HG03457 (cell line): Measurements from ENCODE around the gene ZC3H4.

ENCODE experiments used
- ATAC-seq: cut with Tn5 transposase; IDR thresholded peaks from one replicate; pipeline ENCODE4 v1.9.1; 2021; ENCODE audit warnings: moderate number of reproducible peaks; ENCODE audit not compliant: unreplicated experiment

ZC3H4 gene

GRCh38 chr19:47134545-47134944 lies 21.0 kb upstream of the ZC3H4 start:
- no peak for ATAC-seq

DNA sequence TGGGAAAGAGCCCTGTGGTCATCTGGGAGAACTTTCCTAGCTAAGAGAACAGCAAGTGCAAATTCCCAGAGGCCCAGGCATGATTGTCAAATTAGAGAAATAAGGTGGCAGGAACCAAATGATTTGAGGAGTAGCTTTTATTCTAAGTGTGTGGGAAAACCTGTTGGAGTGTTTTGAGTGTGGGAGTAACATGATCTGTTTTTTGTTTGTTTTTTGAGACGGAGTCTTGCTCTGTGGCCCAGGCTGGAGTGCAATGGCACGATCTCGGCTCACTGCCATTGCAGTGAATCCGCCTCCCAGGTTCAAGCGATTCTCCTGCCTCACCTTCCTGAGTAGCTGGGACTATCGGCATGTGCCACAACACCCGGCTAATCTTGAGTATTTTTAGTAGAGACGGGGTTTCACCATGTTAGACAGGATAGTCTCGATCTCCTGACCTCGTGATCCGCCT lies 19.5 kb upstream of the ZC3H4 start:
- ATAC-seq, result no peak

- ATAC-seq, result no peak
These were observed 18.7 kb upstream of the ZC3H4 start for GRCh38 chr19:47132194-47132852.

GRCh38 chr19:47130589-47131227 lies 17.1 kb upstream of the ZC3H4 start, which contains the start of gene SAE1:
Gene SAE1, plus strand, starts transcription at chr19:47130835. Its CDS starts 96 bp downstream, at chr19:47130931.
- ATAC-seq, result peak; percentile 67

DNA sequence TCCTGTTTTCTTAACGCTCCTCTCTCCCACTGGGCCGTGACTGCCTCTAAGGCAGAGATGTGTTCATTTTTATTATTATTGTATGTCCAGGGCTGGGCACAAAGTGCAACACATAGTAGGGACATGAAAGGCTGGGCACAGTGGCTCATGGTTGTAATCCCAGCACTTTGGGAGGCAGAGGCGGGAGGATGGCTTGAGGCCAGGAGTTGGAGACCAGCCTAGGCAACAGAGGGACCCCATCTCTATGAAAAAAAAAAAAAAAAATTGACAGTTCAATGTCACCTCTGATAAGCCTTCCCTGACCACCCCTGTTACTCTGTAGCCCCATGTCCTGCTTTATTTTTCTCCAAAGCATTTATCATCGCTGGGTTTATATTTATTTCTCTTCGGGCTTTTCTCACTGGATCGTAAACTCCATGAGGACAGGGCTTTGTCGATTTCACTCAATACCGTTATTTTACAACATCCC lies 16.6 kb upstream of the ZC3H4 start:
- no peak for ATAC-seq

DNA sequence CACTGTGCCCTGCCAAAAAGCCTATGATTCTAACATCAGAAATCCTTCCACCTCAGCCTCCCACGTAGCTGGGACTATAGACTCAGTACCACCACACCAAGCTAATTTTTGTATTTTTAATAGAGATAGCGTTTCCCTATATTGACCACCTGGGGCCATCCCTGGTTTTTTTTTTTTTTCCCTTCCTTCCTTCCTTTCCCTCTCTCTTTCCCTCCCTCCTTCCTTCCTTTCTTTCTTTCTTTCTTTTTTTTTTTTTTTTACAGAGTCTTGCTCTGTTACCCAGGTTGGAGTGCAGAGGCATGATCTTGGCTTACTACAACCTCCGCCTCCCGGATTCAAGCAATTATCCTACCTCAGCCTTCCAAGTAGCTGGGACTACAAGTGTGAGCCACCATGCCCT lies 16.0 kb upstream of the ZC3H4 start:
- ATAC-seq, result no peak

DNA sequence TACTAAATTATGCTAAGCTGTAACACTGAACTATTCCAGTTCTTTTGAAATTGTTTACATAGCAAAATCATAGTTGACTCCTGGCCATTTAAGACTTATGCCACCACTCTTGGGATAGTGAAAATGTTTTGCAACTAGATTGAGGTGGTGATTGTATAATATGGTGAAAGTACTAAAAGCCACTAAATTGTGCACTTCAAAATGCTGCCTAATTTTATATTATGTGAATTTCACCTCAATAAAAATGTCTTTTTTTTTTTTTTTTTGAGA lies 12.0 kb upstream of the ZC3H4 start:
- no peak for ATAC-seq

- no peak for ATAC-seq
These were observed 11.5 kb upstream of the ZC3H4 start for GRCh38 chr19:47124937-47125668.

- ATAC-seq, result no peak
These were observed 9.8 kb upstream of the ZC3H4 start for GRCh38 chr19:47123406-47123805.

DNA sequence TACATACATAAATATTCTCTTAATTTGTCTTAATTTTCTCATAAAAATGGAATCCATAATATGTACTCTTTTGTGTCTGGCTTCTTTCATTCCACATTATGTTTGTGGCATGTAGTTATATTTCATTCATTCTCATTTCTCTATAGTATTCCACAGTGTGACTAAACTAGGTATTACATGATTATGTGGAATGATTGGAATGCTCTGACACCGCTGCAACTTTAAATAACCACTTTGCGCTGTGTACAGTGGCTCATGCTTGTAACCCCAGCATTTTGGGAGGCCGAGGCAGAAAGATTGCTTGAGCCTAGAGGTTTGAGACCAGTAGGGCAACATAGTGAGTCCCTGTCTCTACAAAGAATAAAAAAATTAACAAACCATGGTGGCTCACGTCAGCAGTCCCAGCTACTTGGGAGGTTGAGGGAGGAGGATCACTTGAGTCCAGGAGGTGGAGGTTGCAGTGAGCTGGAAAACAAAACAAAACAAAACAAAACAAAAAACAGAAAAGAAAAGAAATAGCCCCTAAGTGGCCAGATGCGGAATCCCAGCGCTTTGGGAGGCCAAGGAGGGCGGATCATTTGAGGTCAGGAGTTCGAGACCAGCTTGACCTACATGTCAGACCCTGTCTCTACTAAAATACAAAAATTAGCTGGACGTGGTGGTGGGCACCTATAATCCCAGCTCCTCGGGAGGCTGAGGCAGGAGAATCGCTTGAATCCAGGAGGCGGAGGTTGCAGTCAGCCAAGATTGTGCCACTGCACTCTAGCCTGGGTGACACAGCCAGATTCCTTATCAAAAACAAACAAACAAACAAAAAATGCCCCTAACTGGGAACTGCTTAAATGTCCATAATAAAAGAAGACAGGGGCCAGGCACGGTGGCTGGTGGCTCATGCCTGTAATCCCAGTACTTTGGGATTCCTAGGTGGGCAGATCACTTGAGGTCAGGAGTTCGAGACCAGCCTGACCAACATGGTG lies 9.1 kb upstream of the ZC3H4 start:
- ATAC-seq, result no peak

GRCh38 chr19:47120470-47121067 lies 7.0 kb upstream of the ZC3H4 start:
- ATAC-seq, result no peak

GRCh38 chr19:47113850-47114651 lies 475 bp upstream of the ZC3H4 start:
- ATAC-seq, result no peak

GRCh38 chr19:47112166-47112996 lies 1.2 kb downstream of the ZC3H4 start:
- ATAC-seq, result peak; percentile 5

- ATAC-seq, result no peak
These were observed 1.9 kb downstream of the ZC3H4 start for GRCh38 chr19:47111682-47112165.

GRCh38 chr19:47111006-47111621 lies 2.5 kb downstream of the ZC3H4 start:
- ATAC-seq, result no peak

- no peak for ATAC-seq
These were observed 3.0 kb downstream of the ZC3H4 start for GRCh38 chr19:47110521-47111005.

GRCh38 chr19:47109541-47110375 lies 3.8 kb downstream of the ZC3H4 start:
- no peak for ATAC-seq
